Measurements from ENCODE around the gene KRT4.

GRCh38 chr12:52818887-52819420 lies 5.0 kb upstream of the KRT4 start:
- TF ChIP-seq CTCF (conservative IDR thresholded peaks at IDR 0.05 in 1 of 2, IDR thresholded peaks at IDR 0.05 in 1 of 2; ENCODE audit: extremely low read depth in 1 of 2, insufficient read depth in 1 of 2, low read depth in 1 of 2, low read length in 2 of 2): no peak
- no peak for TF ChIP-seq EZH2 (IDR thresholded peaks at IDR 0.05; ENCODE audit: borderline replicate concordance, low read length)

Data from mammary epithelial cell (primary cell).